T-helper 1 cell treated with Interleukin-12 subunit alpha and Interleukin-12 subunit beta and Interleukin-4 antibody, amounts not matched to agents 30 μg/mL and 1 μg/mL, for 36 hours (primary cell): ENCODE results near the gene ST8SIA6.

ENCODE experiments used
- H3K27ac Mint-ChIP-seq: one replicate; pipeline ENCODE4 v1.8.0; 2021; ENCODE audit warnings: mild to moderate bottlenecking, mixed read lengths
- H3K27me3 Mint-ChIP-seq: one replicate; pipeline ENCODE4 v1.8.0; 2021; ENCODE audit warnings: low read depth, mixed read lengths
- H3K36me3 Mint-ChIP-seq: one replicate; pipeline ENCODE4 v1.8.0; 2021; ENCODE audit warnings: low read depth, mixed read lengths
- H3K4me1 Mint-ChIP-seq: one replicate; pipeline ENCODE4 v1.8.0; 2021; ENCODE audit warnings: low read depth, mixed read lengths
- H3K4me3 Mint-ChIP-seq: one replicate; pipeline ENCODE4 v1.8.0; 2021; ENCODE audit warnings: mild to moderate bottlenecking, moderate library complexity, mixed read lengths
- H3K9me3 Mint-ChIP-seq: one replicate; pipeline ENCODE4 v1.8.0; 2021; ENCODE audit warnings: mixed read lengths

ST8SIA6 gene

DNA sequence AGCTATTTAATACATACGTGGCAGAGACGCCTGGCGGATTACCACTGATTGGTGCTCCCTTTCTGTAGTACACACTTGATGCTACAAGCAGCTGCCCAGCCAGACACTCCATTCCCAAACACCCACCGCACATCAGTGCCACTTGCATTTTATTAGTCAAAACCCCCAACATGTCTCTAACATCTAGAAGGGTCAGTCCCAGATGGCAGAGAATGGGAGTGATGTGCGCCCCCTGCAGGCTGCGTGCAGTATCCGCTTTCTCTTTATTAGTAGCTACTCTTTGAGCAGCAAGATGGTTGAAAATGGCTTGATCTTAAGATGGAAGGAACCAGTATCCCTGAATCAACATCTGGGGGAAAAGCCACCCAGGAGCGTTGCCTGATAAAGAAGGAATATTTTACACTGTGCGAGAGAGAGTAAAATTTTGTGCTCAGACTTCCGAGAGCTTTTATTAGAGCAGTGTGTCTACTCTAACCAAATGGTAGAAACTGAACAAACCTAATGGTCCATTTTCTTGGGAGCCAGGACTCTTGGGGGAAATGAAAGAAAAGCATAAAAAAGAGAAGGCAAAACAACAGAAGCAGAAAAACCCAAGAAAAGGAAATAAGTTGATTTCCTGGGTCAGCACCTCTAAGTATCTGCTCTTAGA is 78.3 kb downstream of the ST8SIA6 start:
- Mint-ChIP-seq H3K4me3 (no peak overlapping the region), H3K9me3 (no peaks in the 10 kb centered on the region), H3K36me3 (no peaks in the 10 kb centered on the region), H3K4me1 (no peaks in the 10 kb centered on the region), H3K27me3 (no peaks in the 10 kb centered on the region), H3K27ac (no peak overlapping the region)

GRCh38 chr10:17368708-17369272 is 85.6 kb downstream of the ST8SIA6 start:
- Mint-ChIP-seq H3K36me3 (no peaks in the 10 kb centered on the region), H3K4me3 (no peak overlapping the region), H3K9me3 (no peaks in the 10 kb centered on the region), H3K27ac (no peak overlapping the region), H3K4me1 (no peaks in the 10 kb centered on the region), H3K27me3 (peaks cover 4% of the 10 kb centered on the region)

GRCh38 chr10:17366705-17367104 is 87.7 kb downstream of the ST8SIA6 start:
- H3K36me3 Mint-ChIP-seq = no peaks in the 10 kb centered on the region
- H3K27me3 Mint-ChIP-seq = peaks cover 6% of the 10 kb centered on the region
- no peaks in the 10 kb centered on the region for H3K4me1 Mint-ChIP-seq
- no peak overlapping the region for H3K27ac Mint-ChIP-seq
- no peak overlapping the region for H3K4me3 Mint-ChIP-seq
- H3K9me3 Mint-ChIP-seq = no peaks in the 10 kb centered on the region

- no peaks in the 10 kb centered on the region for H3K4me1 Mint-ChIP-seq
- no peak overlapping the region for H3K27ac Mint-ChIP-seq
- H3K27me3 Mint-ChIP-seq = peaks cover 18% of the 10 kb centered on the region
- H3K36me3 Mint-ChIP-seq = no peaks in the 10 kb centered on the region
- no peaks in the 10 kb centered on the region for H3K9me3 Mint-ChIP-seq
- no peak overlapping the region for H3K4me3 Mint-ChIP-seq
These were observed 89.0 kb downstream of the ST8SIA6 start for GRCh38 chr10:17365402-17365801.

GRCh38 chr10:17358461-17358860 is 95.9 kb downstream of the ST8SIA6 start:
- Mint-ChIP-seq H3K27ac (no peak overlapping the region), H3K36me3 (no peaks in the 10 kb centered on the region), H3K4me1 (no peaks in the 10 kb centered on the region), H3K9me3 (no peaks in the 10 kb centered on the region), H3K27me3 (peaks cover 34% of the 10 kb centered on the region), H3K4me3 (no peak overlapping the region)

DNA sequence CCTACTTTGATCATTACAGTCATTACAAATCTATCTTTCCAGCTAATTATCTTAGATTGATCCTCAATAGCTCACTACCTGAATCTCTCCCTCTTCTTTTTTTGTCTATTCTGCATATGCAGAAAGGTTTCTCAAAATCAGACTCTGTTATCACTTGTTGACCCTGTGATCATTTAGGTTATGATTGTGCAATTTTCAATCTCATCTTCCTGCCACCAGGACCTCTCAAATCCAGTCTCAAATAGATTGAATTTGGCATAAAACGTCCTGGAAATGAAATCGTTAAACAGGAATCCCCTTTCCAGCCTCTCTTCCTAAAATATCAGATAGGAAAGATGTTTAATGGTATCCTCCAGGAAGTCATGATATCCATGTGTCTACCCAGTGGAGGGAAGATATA is 96.6 kb downstream of the ST8SIA6 start:
- Mint-ChIP-seq H3K27me3 (peaks cover 34% of the 10 kb centered on the region), H3K27ac (no peak overlapping the region), H3K4me1 (no peaks in the 10 kb centered on the region), H3K4me3 (no peak overlapping the region), H3K36me3 (no peaks in the 10 kb centered on the region), H3K9me3 (no peaks in the 10 kb centered on the region)

- Mint-ChIP-seq H3K36me3 (no peaks in the 10 kb centered on the region), H3K4me1 (no peaks in the 10 kb centered on the region), H3K9me3 (no peaks in the 10 kb centered on the region), H3K27ac (no peak overlapping the region), H3K27me3 (peaks cover 32% of the 10 kb centered on the region), H3K4me3 (no peak overlapping the region)
These were observed 97.6 kb downstream of the ST8SIA6 start for GRCh38 chr10:17356820-17357219.

GRCh38 chr10:17354781-17355180 is 99.6 kb downstream of the ST8SIA6 start:
- Mint-ChIP-seq H3K4me1 (no peaks in the 10 kb centered on the region), H3K4me3 (no peak overlapping the region), H3K9me3 (no peaks in the 10 kb centered on the region), H3K36me3 (no peaks in the 10 kb centered on the region), H3K27ac (no peak overlapping the region), H3K27me3 (peaks cover 18% of the 10 kb centered on the region)

DNA sequence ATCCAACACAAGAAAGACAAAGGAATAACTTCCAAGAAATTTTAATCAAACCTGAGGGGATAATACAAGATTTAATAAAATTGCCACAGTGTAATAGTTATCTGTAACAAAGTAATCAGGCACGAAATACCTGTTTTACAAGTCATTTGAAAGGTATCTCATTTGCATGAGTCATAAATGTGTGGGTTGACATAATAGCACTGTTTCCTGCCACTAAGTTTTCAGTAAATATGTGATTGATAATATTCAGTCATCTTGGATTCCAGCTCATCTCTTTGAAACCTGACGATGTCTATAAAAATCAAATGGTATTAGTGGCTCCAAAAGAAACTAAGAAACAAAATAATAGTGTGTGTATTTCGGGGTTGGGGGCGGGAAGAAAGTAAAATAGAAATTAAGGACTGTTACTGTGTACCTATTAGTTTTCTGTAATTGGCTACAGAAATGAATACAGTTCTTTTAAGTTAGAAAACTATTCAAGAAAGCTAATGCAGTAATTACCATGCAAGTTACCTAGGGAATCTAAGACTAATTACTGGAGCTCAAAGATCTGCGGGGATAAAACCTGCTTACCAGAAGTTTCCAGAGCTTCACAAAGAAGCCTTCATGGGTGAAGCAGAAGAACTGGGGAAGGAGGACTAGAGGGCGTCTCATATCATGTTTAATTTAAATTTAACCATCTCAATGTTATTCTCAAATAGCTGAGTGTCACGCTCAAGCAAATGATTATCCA is 100.7 kb downstream of the ST8SIA6 start:
- Mint-ChIP-seq H3K4me3 (no peak overlapping the region), H3K9me3 (no peaks in the 10 kb centered on the region), H3K27ac (no peak overlapping the region), H3K4me1 (no peaks in the 10 kb centered on the region), H3K27me3 (peaks cover 18% of the 10 kb centered on the region), H3K36me3 (no peaks in the 10 kb centered on the region)

DNA sequence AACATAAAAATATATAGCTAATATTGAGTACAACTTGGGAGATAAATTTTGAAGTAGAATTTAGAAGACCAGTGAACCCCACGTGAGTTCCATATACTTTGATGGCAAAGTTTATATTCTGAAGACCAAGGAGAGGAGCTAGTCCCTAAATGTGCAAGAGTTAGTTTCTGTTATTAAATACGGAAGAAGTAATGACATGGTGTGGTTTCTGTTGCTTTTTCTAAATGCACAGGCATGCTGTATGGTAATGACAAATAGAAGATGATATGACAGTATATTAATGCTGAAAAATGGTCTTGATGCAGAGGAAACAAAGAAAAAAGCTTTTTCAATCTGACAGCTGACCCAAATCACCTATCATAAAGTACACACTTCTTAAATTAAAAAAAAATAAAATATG is 101.8 kb downstream of the ST8SIA6 start:
- Mint-ChIP-seq H3K36me3 (no peaks in the 10 kb centered on the region), H3K27ac (no peak overlapping the region), H3K4me1 (no peaks in the 10 kb centered on the region), H3K9me3 (no peaks in the 10 kb centered on the region), H3K27me3 (peaks cover 11% of the 10 kb centered on the region), H3K4me3 (no peak overlapping the region)

- Mint-ChIP-seq H3K27me3 (peaks cover 10% of the 10 kb centered on the region), H3K36me3 (no peaks in the 10 kb centered on the region), H3K4me3 (no peak overlapping the region), H3K27ac (no peak overlapping the region), H3K9me3 (no peaks in the 10 kb centered on the region), H3K4me1 (no peaks in the 10 kb centered on the region)
These were observed 102.9 kb downstream of the ST8SIA6 start for GRCh38 chr10:17351506-17351905.

GRCh38 chr10:17349717-17350116 is 104.7 kb downstream of the ST8SIA6 start:
- Mint-ChIP-seq H3K36me3 (no peaks in the 10 kb centered on the region), H3K27me3 (peaks cover 4% of the 10 kb centered on the region), H3K4me1 (no peaks in the 10 kb centered on the region), H3K4me3 (no peak overlapping the region), H3K9me3 (no peaks in the 10 kb centered on the region), H3K27ac (no peak overlapping the region)

- Mint-ChIP-seq H3K27ac (no peak overlapping the region), H3K36me3 (no peaks in the 10 kb centered on the region), H3K27me3 (no peaks in the 10 kb centered on the region), H3K4me3 (no peak overlapping the region), H3K4me1 (no peaks in the 10 kb centered on the region), H3K9me3 (no peaks in the 10 kb centered on the region)
These were observed 105.7 kb downstream of the ST8SIA6 start for GRCh38 chr10:17348501-17349349.

DNA sequence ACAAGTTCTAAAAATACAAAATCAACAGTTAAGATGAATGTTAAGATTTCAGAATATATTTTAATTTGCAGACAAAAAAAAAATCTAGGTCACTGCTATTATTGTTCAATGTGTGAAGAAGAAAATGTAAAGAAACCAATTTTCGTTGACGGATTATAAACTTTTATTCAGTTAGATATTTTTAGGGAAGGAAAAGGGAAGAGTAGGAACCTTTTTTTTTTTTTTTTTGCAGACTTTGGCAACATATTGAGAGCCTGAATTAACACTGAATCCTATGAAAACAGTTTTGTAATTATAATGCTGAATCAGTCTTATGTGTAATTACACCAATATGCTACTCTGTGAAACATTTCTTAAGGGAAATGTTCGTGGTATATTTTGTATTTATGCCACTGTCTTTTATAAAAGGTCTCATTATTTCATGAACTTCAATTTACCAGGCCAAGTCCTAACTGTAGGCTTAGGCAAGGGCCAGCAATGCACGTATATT is 106.3 kb downstream of the ST8SIA6 start:
- Mint-ChIP-seq H3K36me3 (no peaks in the 10 kb centered on the region), H3K27ac (no peak overlapping the region), H3K9me3 (no peaks in the 10 kb centered on the region), H3K4me3 (no peak overlapping the region), H3K27me3 (no peaks in the 10 kb centered on the region), H3K4me1 (no peaks in the 10 kb centered on the region)
